Mesothelial cell of epicardium (in vitro differentiated cells): Measurements from ENCODE around the gene APOBEC4. TPM values are rescaled to one million over a fixed set of nuclear protein-coding genes. Genes with fewer than 3 reads are reported as not detected.
"Not testable (repeated sequence)": the region's sequence is repeated elsewhere in the genome, so short reads cannot be mapped to it uniquely, and the experiment has no call there.

ENCODE experiments used
- DNase-seq, 2 experiments: peaks; one replicate each; pipeline ENCODE4 v3.0.0; 2021; ENCODE audit warnings: low spot score in 2 of 2; ENCODE audit not compliant: unreplicated experiment in 2 of 2
- H3K27ac Mint-ChIP-seq: 2 replicates; pipeline ENCODE4 v1.8.0; 2021; ENCODE audit warnings: mixed read lengths
- H3K27me3 Mint-ChIP-seq: 2 replicates; pipeline ENCODE4 v1.8.0; 2021; ENCODE audit warnings: low read depth, mixed read lengths
- H3K36me3 Mint-ChIP-seq: 2 replicates; pipeline ENCODE4 v1.8.0; 2021; ENCODE audit warnings: mixed read lengths
- H3K4me1 Mint-ChIP-seq: 2 replicates; pipeline ENCODE4 v1.8.0; 2021; ENCODE audit warnings: mixed read lengths
- H3K4me3 Mint-ChIP-seq: 2 replicates; pipeline ENCODE4 v1.8.0; 2021; ENCODE audit warnings: mild to moderate bottlenecking, moderate library complexity, mixed read lengths
- H3K9me3 Mint-ChIP-seq: 2 replicates; pipeline ENCODE4 v1.8.0; 2021; ENCODE audit warnings: mixed read lengths
- CTCF ChIP-seq: fragments of 200-600 bp; sonication (generic); IDR thresholded peaks from one replicate; pipeline ENCODE4 v1.5.0; 2021; ENCODE audit warnings: antibody characterized with exemption; ENCODE audit not compliant: unreplicated experiment
- total RNA-seq: library from RNA; stranded (reverse); gene quantifications from 3 replicates; pipeline ENCODE4 v1.2.1, GENCODE V29; 2021

APOBEC4 gene
- total RNA-seq, 1 donor from 2014 or later, result not detected

DNA sequence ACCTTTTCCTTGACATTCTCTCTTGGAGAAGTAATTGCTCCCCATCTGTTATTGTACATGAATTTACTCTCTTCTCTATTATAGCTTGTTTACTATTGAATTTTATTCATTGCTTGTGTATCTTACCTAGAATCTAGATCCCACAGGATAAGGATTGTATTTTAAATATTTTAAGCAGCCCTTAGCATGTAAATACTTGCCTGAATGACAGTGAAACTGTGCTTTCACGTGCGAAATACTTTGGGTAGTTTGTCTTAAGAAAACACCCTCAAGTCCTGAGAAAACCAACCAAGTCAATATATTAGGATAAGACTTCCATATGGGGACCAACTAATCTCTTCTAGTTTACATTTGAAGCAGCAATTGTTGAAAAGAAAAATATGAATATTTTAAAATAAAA is 32.8 kb downstream of the APOBEC4 start:
- no peak for TF ChIP-seq CTCF
- Mint-ChIP-seq H3K4me1 (peaks cover 11% of the 10 kb centered on the region), H3K4me3 (no peak overlapping the region), H3K27ac (peak overlapping the region; percentile 50), H3K27me3 (no peaks in the 10 kb centered on the region), H3K9me3 (no peaks in the 10 kb centered on the region), H3K36me3 (peaks cover 5% of the 10 kb centered on the region)
- DNase-seq, result no peak

DNA sequence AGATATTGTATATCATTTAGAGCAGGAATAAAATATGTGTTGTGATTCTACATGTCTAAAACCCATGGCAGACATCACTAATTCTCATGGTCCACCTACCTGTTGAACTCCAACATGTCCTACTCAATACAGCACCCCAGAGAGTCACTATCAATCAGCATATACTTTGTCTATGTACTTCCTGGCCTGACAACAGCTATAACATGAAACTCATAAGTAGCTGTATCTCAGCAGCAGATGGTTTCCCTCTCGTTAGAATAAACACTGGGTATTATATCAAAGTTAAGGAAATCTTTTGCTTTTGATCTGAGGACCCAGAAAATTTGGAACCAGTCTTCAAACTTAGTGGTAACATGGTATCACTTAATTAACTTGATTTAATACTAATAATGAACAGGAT is 33.3 kb downstream of the APOBEC4 start:
- H3K27ac Mint-ChIP-seq, result no peak overlapping the region
- no peak for DNase-seq
- no peak overlapping the region for H3K4me3 Mint-ChIP-seq
- H3K4me1 Mint-ChIP-seq, result peaks cover 11% of the 10 kb centered on the region
- H3K27me3 Mint-ChIP-seq, result no peaks in the 10 kb centered on the region
- H3K9me3 Mint-ChIP-seq, result no peaks in the 10 kb centered on the region
- H3K36me3 Mint-ChIP-seq, result peaks cover 5% of the 10 kb centered on the region
- no peak for TF ChIP-seq CTCF

- not testable (repeated sequence) for H3K4me3 Mint-ChIP-seq, H3K36me3 Mint-ChIP-seq, H3K9me3 Mint-ChIP-seq, DNase-seq, H3K27ac Mint-ChIP-seq, H3K27me3 Mint-ChIP-seq
- H3K4me1 Mint-ChIP-seq, result peaks cover 11% of the 10 kb centered on the region
Measured at GRCh38 chr1:183618202-183618601, 34.9 kb downstream of the APOBEC4 start.

GRCh38 chr1:183612975-183613374 is 40.1 kb downstream of the APOBEC4 start:
- H3K4me3 Mint-ChIP-seq, H3K9me3 Mint-ChIP-seq, H3K36me3 Mint-ChIP-seq, H3K4me1 Mint-ChIP-seq, DNase-seq, H3K27ac Mint-ChIP-seq, H3K27me3 Mint-ChIP-seq: not testable (repeated sequence)

GRCh38 chr1:183612407-183612806 is 40.7 kb downstream of the APOBEC4 start:
- no peak for TF ChIP-seq CTCF
- no peak overlapping the region for H3K4me3 Mint-ChIP-seq
- H3K36me3 Mint-ChIP-seq, result no peaks in the 10 kb centered on the region
- H3K4me1 Mint-ChIP-seq, result peaks cover 2% of the 10 kb centered on the region
- no peak for DNase-seq
- no peaks in the 10 kb centered on the region for H3K27me3 Mint-ChIP-seq
- no peaks in the 10 kb centered on the region for H3K9me3 Mint-ChIP-seq
- no peak overlapping the region for H3K27ac Mint-ChIP-seq

GRCh38 chr1:183611021-183611420 is 42.1 kb downstream of the APOBEC4 start:
- no peak overlapping the region for H3K27ac Mint-ChIP-seq
- H3K27me3 Mint-ChIP-seq, result no peaks in the 10 kb centered on the region
- no peak for DNase-seq
- no peak for TF ChIP-seq CTCF
- no peak overlapping the region for H3K4me3 Mint-ChIP-seq
- peaks cover 2% of the 10 kb centered on the region for H3K4me1 Mint-ChIP-seq
- no peaks in the 10 kb centered on the region for H3K9me3 Mint-ChIP-seq
- H3K36me3 Mint-ChIP-seq, result no peaks in the 10 kb centered on the region

DNA sequence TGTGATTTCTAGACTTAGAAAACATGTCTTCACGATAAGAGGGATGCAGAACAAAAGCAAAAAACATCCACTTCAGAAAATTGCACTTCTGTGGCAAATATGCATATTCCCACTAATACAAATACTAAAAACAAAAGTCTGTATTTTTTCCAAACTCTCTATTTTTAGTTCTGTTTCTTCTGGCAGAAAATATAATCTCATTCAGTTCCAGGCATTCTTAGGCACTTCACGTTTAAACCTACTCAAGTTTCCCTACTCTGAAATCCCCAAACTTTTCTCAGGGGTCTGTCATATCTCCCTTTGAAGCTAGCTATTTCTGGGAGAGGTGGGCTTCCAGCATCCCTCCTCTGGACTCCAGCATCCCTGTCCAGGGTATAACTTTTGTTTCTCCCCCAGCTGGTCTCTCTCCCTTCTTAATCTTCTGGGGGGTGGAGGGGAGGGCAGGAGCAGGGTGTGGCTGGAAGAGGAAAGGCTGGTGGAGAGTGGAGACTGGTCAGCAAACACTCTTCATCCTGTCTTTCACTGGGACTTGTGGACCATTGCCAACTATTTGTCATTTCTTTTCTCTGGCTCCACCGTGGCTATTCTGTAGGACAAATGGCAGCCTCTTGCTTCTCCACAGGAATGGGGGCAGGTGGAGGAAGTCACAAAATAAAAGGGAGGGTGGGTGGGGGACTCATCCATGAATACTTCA is 43.2 kb downstream of the APOBEC4 start:
- Mint-ChIP-seq H3K27me3 (peaks cover 2% of the 10 kb centered on the region), H3K4me3 (no peak overlapping the region), H3K9me3 (no peaks in the 10 kb centered on the region), H3K27ac (no peak overlapping the region), H3K4me1 (peaks cover 2% of the 10 kb centered on the region), H3K36me3 (no peaks in the 10 kb centered on the region)
- no peak for TF ChIP-seq CTCF
- no peak for DNase-seq
